MM.1S (cell line): ENCODE data around the gene CDC42.

Experiments
- DNase-seq: peaks from one replicate; pipeline ENCODE4 v3.0.0-alpha.2; 2015
- H2AFZ ChIP-seq: fragments of 300-600 bp; sonication (generic); 2 replicates; pipeline ENCODE4 v1.6.0; 2016; ENCODE audit warnings: antibody characterized with exemption, low read length
- H3F3A ChIP-seq: fragments of 300-600 bp; sonication (generic); 2 replicates; pipeline ENCODE4 v1.6.1; 2016; ENCODE audit warnings: mild to moderate bottlenecking, antibody characterized with exemption, low read length, moderate library complexity, mixed read lengths; ENCODE audit not compliant: insufficient read depth
- H3K27ac ChIP-seq: fragments of 300-600 bp; sonication (generic); 2 replicates; pipeline ENCODE4 v1.5.1; 2016; ENCODE audit warnings: mild to moderate bottlenecking, low read length
- H3K27me3 ChIP-seq: fragments of 300-600 bp; sonication (generic); replicated peaks from 2 replicates; pipeline ENCODE4 v1.6.0; 2016; ENCODE audit warnings: low read length; ENCODE audit not compliant: insufficient read depth
- H3K36me3 ChIP-seq: fragments of 300-600 bp; sonication (generic); replicated peaks from 2 replicates; pipeline ENCODE4 v1.6.1; 2016; ENCODE audit warnings: mild to moderate bottlenecking, low read length, mixed read lengths; ENCODE audit not compliant: insufficient read depth
- H3K4me1 ChIP-seq: fragments of 300-600 bp; sonication (generic); 2 replicates; pipeline ENCODE4 v1.6.1; 2016; ENCODE audit warnings: low read length, mixed read lengths
- H3K4me2 ChIP-seq: fragments of 300-600 bp; sonication (generic); 2 replicates; pipeline ENCODE4 v1.6.0; 2016; ENCODE audit warnings: low read depth, low read length
- H3K4me3 ChIP-seq: fragments of 300-600 bp; sonication (generic); 2 replicates; pipeline ENCODE4 v1.5.1; 2016; ENCODE audit warnings: low read length, mixed read lengths
- H3K79me2 ChIP-seq: fragments of 300-600 bp; sonication (generic); 2 replicates; pipeline ENCODE4 v1.6.1; 2016; ENCODE audit warnings: mixed run types, low read length, mixed read lengths
- H3K9ac ChIP-seq: fragments of 300-600 bp; sonication (generic); 2 replicates; pipeline ENCODE4 v1.6.1; 2016; ENCODE audit warnings: low read length, mixed read lengths
- H3K9me2 ChIP-seq: fragments of 300-600 bp; sonication (generic); replicated peaks from 2 replicates; pipeline ENCODE4 v1.6.1; 2016; ENCODE audit warnings: mild to moderate bottlenecking, low read length, mixed read lengths; ENCODE audit not compliant: insufficient read depth
- H3K9me3 ChIP-seq: fragments of 300-600 bp; sonication (generic); replicated peaks from 2 replicates; pipeline ENCODE4 v1.6.1; 2016; ENCODE audit warnings: mild to moderate bottlenecking, low read length, mixed read lengths; ENCODE audit not compliant: insufficient read depth
- H4K20me1 ChIP-seq: fragments of 300-600 bp; sonication (generic); 2 replicates; pipeline ENCODE4 v1.6.1; 2016; ENCODE audit warnings: mild to moderate bottlenecking, low read length, moderate library complexity, mixed read lengths; ENCODE audit not compliant: insufficient read depth
- EZH2 ChIP-seq: fragments of 300-600 bp; sonication (generic); optimal IDR thresholded peaks from 2 replicates; pipeline ENCODE3; 2017; ENCODE audit warnings: low read depth, mild to moderate bottlenecking, antibody characterized with exemption, low read length, mixed read lengths
- EZH2phosphoT487 ChIP-seq: fragments of 300-600 bp; sonication (generic); IDR thresholded peaks from 2 replicates; pipeline ENCODE4 v1.6.1; 2018; ENCODE audit warnings: antibody characterized with exemption, low read length
- TF ChIP-seq, protein P1 (sequence below): fragments of 300-600 bp; sonication (generic); IDR thresholded peaks from 2 replicates; pipeline ENCODE4 v1.5.1; 2016; ENCODE audit warnings: antibody characterized with exemption, low read length, mixed read lengths

The CDC42 gene

GRCh38 chr1:22124592-22125229, 72.2 kb downstream of the CDC42 start:
- no peaks in the 10 kb centered on the region for H3K9me3 ChIP-seq
- peaks cover under 1% of the 10 kb centered on the region for H3K4me1 ChIP-seq
- H3K9ac ChIP-seq = no peak overlapping the region
- H3K36me3 ChIP-seq = no peaks in the 10 kb centered on the region
- no peaks in the 10 kb centered on the region for H4K20me1 ChIP-seq
- H3K79me2 ChIP-seq = no peaks in the 10 kb centered on the region
- no peak overlapping the region for H3K27ac ChIP-seq
- TF ChIP-seq, protein P1, sequence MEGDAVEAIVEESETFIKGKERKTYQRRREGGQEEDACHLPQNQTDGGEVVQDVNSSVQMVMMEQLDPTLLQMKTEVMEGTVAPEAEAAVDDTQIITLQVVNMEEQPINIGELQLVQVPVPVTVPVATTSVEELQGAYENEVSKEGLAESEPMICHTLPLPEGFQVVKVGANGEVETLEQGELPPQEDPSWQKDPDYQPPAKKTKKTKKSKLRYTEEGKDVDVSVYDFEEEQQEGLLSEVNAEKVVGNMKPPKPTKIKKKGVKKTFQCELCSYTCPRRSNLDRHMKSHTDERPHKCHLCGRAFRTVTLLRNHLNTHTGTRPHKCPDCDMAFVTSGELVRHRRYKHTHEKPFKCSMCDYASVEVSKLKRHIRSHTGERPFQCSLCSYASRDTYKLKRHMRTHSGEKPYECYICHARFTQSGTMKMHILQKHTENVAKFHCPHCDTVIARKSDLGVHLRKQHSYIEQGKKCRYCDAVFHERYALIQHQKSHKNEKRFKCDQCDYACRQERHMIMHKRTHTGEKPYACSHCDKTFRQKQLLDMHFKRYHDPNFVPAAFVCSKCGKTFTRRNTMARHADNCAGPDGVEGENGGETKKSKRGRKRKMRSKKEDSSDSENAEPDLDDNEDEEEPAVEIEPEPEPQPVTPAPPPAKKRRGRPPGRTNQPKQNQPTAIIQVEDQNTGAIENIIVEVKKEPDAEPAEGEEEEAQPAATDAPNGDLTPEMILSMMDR = no peak
- TF ChIP-seq EZH2phosphoT487 = no peak
- TF ChIP-seq EZH2 = no peak
- H3K27me3 ChIP-seq = no peaks in the 10 kb centered on the region
- no peak overlapping the region for H2AFZ ChIP-seq
- no peaks in the 10 kb centered on the region for H3K9me2 ChIP-seq
- H3K4me3 ChIP-seq = no peak overlapping the region
- no peak overlapping the region for H3K4me2 ChIP-seq
- H3F3A ChIP-seq = no peaks in the 10 kb centered on the region
- no peak for DNase-seq

GRCh38 chr1:22126531-22126930, 74.0 kb downstream of the CDC42 start:
- Histone ChIP-seq H3K36me3 (no peaks in the 10 kb centered on the region), H2AFZ (no peak overlapping the region), H3K9me2 (no peaks in the 10 kb centered on the region), H3K4me2 (no peak overlapping the region), H3K9ac (no peak overlapping the region), H3K9me3 (no peaks in the 10 kb centered on the region), H3K79me2 (no peaks in the 10 kb centered on the region), H3K27ac (no peak overlapping the region), H3K27me3 (no peaks in the 10 kb centered on the region; the same call in 1 of the 2 replicates), H3K4me1 (no peaks in the 10 kb centered on the region), H4K20me1 (no peaks in the 10 kb centered on the region), H3F3A (no peaks in the 10 kb centered on the region), H3K4me3 (no peak overlapping the region)
- DNase-seq = no peak
- TF ChIP-seq, protein P1 = no peak
- TF ChIP-seq EZH2 (no peak), EZH2phosphoT487 (no peak)

DNA sequence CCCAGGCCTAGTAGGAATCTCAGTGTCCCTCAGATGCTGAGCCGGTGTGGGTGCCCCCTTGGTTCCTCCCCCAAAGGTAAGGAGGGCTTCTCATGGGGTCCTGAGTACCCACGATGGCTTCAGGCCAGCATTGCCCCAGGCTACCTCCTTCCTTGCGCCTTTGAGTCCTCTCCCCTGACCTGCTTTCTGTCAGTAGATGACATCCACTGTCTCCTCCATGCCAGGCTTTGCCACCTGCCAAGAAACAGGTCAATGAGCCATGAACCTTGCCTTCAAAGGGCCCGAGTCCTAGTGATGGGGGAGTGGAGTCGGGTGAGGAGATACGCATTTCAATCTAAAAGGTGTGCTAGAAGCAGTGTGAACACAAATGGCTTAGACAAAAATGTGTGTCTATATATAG, 74.7 kb downstream of the CDC42 start:
- no peaks in the 10 kb centered on the region; the same call in 1 of the 2 replicates for H3K27me3 ChIP-seq
- no peaks in the 10 kb centered on the region for H3F3A ChIP-seq
- no peaks in the 10 kb centered on the region for H4K20me1 ChIP-seq
- H3K27ac ChIP-seq = no peak overlapping the region
- no peak overlapping the region for H3K9ac ChIP-seq
- no peaks in the 10 kb centered on the region for H3K79me2 ChIP-seq
- H3K4me3 ChIP-seq = no peak overlapping the region
- DNase-seq = no peak
- no peaks in the 10 kb centered on the region for H3K9me2 ChIP-seq
- H3K9me3 ChIP-seq = no peaks in the 10 kb centered on the region
- H3K4me2 ChIP-seq = no peak overlapping the region
- TF ChIP-seq, protein P1 = no peak
- TF ChIP-seq EZH2phosphoT487 (no peak), EZH2 (no peak)
- no peak overlapping the region for H2AFZ ChIP-seq
- no peaks in the 10 kb centered on the region for H3K36me3 ChIP-seq
- no peaks in the 10 kb centered on the region for H3K4me1 ChIP-seq
